Pulmonary artery endothelial cell (primary cell): ENCODE measurements around the gene SERINC5. TPM values are rescaled to one million over a fixed set of nuclear protein-coding genes. Genes with fewer than 3 reads are reported as not detected.
A peak's percentile ranks its signal among the peaks of the same experiment; 100 is the strongest.

Source experiments
- DNase-seq: peaks from one replicate; pipeline ENCODE4 v3.0.0-alpha.2; 2011; ENCODE audit warnings: low read depth, low spot score
- total RNA-seq: library from RNA; depleted of rRNA; stranded (reverse); fragments of >200 nt; gene quantifications from 2 replicates; pipeline ENCODE4 v1.2.3, GENCODE V29; 2014

The SERINC5 gene
- total RNA-seq, 1 donor from 2014 or later: 6.3 TPM

GRCh38 chr5:80103371-80103770 is 152.5 kb downstream of the SERINC5 start:
- no peak for DNase-seq

- no peak for DNase-seq
Observed at GRCh38 chr5:80101993-80102392, 153.9 kb downstream of the SERINC5 start.

- DNase-seq: no peak
Observed at GRCh38 chr5:80097451-80097850, 158.4 kb downstream of the SERINC5 start.

GRCh38 chr5:80094236-80094738 is 161.6 kb downstream of the SERINC5 start:
- no peak for DNase-seq

- no peak for DNase-seq
Observed at GRCh38 chr5:80093796-80094195, 162.1 kb downstream of the SERINC5 start.

- DNase-seq: no peak
Observed at GRCh38 chr5:80092486-80093107, 163.3 kb downstream of the SERINC5 start.

- DNase-seq: peak; percentile 5
Observed at GRCh38 chr5:80091792-80092192, 164.1 kb downstream of the SERINC5 start.

GRCh38 chr5:80090884-80091166 is 165.0 kb downstream of the SERINC5 start:
- DNase-seq: no peak

- no peak for DNase-seq
Observed at GRCh38 chr5:80083101-80083890, 172.6 kb downstream of the SERINC5 start.

- peak; percentile 22 for DNase-seq
Observed at GRCh38 chr5:80082731-80083100, 173.1 kb downstream of the SERINC5 start.

GRCh38 chr5:80082281-80082680 is 173.6 kb downstream of the SERINC5 start:
- DNase-seq: no peak

- DNase-seq: no peak
Observed at GRCh38 chr5:80078921-80079320, 176.9 kb downstream of the SERINC5 start.

GRCh38 chr5:80077051-80077714 is 178.7 kb downstream of the SERINC5 start:
- DNase-seq: no peak

- no peak for DNase-seq
Observed at GRCh38 chr5:80076131-80077050, 179.5 kb downstream of the SERINC5 start.

GRCh38 chr5:80072103-80073073 is 183.5 kb downstream of the SERINC5 start:
- no peak for DNase-seq

- no peak for DNase-seq
Observed at GRCh38 chr5:80071510-80072021, 184.3 kb downstream of the SERINC5 start.

GRCh38 chr5:80070338-80071056 is 185.4 kb downstream of the SERINC5 start:
- no peak for DNase-seq

GRCh38 chr5:80069918-80070318 is 185.9 kb downstream of the SERINC5 start:
- no peak for DNase-seq

GRCh38 chr5:80069251-80069800 is 186.5 kb downstream of the SERINC5 start:
- no peak for DNase-seq
